HG03558 (cell line): Measurements from ENCODE around the gene CTDSPL.
"Not testable (repeated sequence)": the region's sequence is repeated elsewhere in the genome, so short reads cannot be mapped to it uniquely, and the experiment has no call there.

Experiments used
- ATAC-seq: cut with Tn5 transposase; IDR thresholded peaks from one replicate; pipeline ENCODE4 v1.9.1; 2021; ENCODE audit warnings: moderate number of reproducible peaks; ENCODE audit not compliant: unreplicated experiment; ENCODE audit errors: extremely low read depth

Gene CTDSPL

DNA sequence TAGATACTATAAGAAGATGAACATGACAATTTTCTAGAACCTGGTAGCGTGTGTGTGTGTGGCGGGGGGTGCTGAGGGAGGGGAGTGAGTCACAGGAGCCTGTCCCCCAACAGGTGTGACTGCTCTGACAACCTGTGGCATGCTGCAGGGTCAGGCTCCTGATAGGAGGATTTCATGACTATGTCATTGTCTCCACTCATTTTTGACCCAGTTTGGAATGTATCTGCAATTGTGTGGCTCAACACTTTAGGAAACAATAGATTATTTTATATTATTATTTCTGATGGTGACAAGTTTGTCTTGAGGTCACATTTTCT lies 119.6 kb downstream of the CTDSPL start:
- ATAC-seq = no peak

DNA sequence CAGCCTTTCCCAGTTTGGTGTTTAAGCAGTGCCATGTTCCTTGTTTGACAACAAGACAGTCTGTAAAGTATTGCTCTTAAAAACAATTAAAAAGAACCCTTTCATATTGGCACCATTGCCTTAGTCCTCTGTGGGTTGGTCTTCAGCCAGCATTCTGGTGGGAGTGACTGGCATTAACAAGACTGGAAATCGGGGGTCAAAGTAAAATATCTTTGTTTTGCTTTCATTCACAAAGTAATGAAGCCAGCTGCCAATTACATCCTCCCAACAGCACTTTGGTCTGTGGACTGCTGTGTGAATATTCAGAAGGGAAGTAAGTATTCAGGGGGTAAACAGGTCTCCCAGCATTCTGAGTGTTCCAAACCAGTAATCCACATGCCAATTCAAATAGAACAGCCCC lies 120.7 kb downstream of the CTDSPL start:
- no peak for ATAC-seq

- ATAC-seq = no peak
Measured at GRCh38 chr3:37984051-37984450, 122.4 kb downstream of the CTDSPL start.

DNA sequence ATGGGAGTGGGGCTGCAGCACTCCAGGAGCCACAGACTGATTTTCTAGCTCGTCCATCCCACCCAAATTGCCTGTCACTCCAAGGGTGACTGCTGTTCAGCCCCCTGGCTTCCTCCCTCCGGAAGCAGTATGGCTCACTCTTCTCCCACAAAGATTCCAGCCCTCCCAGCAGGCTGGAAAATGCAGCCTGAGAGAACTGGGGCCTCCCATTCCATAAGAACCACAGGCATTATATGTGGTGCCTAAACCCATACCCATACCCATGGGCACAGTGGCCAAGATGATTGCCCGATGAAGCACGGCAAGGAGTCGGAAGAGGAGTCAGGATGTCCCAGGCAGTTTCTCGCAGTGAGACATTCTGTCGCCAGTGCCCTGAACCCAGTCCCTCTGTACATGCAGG lies 122.9 kb downstream of the CTDSPL start:
- no peak for ATAC-seq

GRCh38 chr3:37985637-37986320 lies 124.1 kb downstream of the CTDSPL start:
- no peak for ATAC-seq

- no peak for ATAC-seq
Measured at GRCh38 chr3:37986479-37987314, 125.0 kb downstream of the CTDSPL start.

- no peak for ATAC-seq
Measured at GRCh38 chr3:37987315-37987697, 125.6 kb downstream of the CTDSPL start.

GRCh38 chr3:37987751-37988179 lies 126.1 kb downstream of the CTDSPL start:
- no peak for ATAC-seq

DNA sequence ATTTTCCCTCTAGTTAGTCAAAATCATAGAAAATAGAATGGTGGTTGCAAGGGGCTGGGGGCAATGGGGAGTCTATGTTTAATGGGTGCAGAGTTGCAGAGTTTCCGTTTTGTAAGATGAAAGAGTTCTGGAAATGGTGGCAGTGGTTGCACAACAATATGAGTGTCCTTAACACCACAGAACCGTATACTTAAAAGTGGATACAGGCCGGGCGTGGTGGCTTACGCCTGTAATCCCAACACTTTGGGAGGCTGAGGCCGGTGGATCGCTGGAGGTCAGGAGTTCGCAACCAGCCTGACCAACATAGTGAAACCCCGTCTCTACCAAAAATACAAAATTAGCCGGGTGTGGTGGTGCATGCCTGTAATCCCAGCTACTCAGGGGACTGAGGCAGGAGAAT lies 126.7 kb downstream of the CTDSPL start:
- ATAC-seq = not testable (repeated sequence)

DNA sequence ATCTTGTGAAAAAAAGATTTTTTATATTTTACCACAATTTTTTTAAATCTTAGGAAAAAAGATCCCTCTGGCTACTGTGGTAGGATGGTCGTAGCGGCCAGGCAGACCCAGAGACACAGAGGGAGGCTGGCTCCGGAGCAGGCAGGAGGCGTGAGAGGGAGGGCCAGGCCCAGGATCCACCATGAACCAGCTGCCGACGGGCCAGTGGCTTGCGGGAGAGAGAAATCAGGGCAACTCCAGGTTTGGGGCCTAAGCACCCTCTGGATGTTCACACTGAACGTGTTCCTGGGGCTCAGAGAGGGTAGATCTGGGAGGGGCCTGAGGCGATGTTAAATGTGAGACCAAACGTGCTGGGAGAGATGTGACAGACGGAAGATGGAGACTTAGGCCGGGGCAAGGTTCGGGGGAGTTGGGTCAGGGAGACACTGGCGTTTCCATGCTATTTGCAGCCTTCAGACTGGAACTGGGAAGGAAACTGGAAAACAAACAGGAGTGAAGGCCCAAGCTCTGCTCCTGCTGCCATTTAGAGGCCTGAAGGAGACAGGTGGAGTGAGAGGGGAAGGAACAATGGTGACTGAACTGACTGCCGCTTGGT lies 127.3 kb downstream of the CTDSPL start:
- ATAC-seq = no peak

GRCh38 chr3:37989821-37990480 lies 128.3 kb downstream of the CTDSPL start:
- ATAC-seq = no peak

DNA sequence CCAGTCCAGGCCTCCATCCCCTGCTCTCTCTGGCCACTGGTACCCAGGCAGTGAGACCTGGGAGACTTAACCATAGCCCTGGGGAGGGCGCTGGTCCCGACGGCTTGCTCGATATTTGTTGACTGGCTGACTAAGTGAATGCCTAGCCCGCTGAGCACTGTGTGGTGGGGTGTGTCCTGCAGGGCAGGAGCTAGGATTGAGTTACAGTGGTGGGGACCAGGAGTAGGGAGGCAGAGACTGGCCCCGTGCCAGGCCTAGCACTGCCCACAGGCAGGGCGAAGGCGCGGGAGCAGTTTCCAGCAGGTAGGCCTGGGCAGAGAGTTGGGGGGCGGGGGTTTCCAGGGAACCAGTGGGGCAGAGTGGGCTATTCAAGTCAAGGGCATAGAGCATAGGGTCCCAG lies 128.8 kb downstream of the CTDSPL start, which contains the start of gene VILL:
VILL (plus strand) TSS at position 260 of the 400 bp plus-strand sequence. CDS start 2,887 bp downstream, outside the sequence.
- ATAC-seq = no peak

DNA sequence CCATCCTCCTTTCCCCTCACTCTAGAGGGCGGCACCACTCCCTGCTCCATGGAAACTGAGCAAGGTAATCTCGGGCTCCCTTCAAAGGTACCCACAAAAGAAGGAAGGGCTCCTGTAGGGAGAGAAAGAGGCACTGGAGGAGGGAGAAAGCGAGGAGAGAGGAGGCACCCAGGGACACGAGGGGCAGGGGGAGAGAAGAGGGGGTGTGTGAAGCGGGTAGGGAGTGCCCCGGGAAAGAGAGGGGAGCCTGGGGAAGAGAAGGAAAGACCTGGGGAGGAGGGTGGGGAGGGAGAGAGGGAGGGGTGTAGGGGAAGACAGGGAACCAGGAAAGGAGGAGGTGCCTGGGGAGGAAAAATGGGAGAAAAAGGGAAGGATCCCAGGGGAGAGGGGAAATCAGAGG lies 129.4 kb downstream of the CTDSPL start:
- no peak for ATAC-seq

DNA sequence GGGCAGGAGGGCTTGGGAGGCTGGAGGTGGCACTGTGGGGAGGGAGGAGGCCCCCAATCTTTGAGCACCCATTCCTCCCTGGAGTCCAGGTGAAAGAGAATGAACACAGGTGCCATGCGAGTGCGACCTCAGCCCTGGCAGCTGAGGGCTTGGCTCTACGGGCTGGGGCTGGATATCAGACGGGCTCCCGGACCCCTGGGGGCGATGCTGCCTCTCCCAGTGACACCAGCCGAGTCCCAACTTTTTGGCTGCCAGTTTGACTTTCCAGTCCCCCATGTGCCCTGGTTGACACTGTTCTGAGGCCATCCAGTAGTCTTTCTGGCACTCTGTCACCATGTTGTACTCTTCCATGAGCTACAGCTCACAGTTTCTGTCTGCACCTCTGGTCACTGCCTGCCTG lies 130.1 kb downstream of the CTDSPL start:
- no peak for ATAC-seq

DNA sequence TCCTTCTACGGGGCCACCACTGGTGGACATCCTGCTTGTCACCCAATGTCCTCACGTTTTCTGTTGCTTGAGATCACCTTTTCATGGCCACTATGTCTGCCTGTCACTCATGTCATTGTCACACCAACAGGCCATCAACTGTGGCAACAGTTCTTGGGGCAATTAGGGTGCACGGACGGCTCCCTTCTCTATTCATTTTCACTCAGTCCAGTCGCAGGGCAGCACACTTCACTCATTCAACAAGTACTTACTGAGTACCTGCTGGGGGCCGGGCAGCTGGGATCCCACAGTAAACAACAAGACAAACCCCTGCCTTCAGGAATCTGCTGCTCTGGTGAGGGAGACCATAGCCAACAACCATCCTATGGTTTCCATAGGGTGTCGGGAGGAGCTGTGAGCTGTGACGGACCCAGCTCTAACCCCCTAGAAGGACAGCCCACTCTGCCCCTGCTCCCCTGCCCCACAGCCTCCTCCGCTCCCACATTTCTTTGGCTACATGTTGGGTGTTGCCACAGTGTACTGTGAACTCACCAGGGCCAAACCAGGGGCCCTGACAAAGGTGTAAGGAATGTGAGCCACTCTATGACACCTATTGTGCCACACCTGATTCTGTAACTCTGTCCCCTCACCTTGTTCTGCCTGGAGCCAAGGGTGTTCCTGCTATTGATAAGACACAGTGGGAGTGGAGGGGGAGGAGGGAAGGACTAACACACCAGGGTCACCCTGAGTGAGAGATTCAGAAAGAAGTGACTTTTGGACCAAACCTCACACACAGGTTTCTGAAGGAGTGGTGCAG lies 130.8 kb downstream of the CTDSPL start:
- no peak for ATAC-seq

GRCh38 chr3:37993067-37993455 lies 131.4 kb downstream of the CTDSPL start:
- no peak for ATAC-seq

- no peak for ATAC-seq
Measured at GRCh38 chr3:37993460-37993819, 131.8 kb downstream of the CTDSPL start.

GRCh38 chr3:37993820-37994638 lies 132.3 kb downstream of the CTDSPL start:
- ATAC-seq = peak; percentile 32

DNA sequence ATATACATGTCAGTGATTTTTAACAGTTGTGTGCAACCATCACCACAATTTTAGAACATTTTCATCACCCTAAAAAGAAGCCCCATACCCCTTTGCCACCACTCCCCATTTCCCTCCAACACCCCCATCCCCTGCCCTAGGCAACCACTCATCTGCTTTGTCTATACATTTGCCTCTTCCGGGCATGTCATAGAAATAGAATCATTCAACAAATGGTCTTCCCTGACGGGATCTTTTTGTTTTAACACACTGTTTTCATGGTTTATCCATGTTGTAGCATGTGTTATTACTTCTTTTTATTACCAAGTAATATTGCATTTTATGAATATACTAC lies 132.9 kb downstream of the CTDSPL start:
- no peak for ATAC-seq
